Ramos (cell line): ENCODE measurements around the gene TECPR2.

Experiments used
- in situ Hi-C: fragments of 300-500 bp; cut with MboI; formaldehyde crosslinking; loops from one replicate; pipeline ENCODE4 v1.14.3; 2022; ENCODE audit warnings: low sequenced_read_pairs; ENCODE audit not compliant: unreplicated experiment

The TECPR2 gene

DNA sequence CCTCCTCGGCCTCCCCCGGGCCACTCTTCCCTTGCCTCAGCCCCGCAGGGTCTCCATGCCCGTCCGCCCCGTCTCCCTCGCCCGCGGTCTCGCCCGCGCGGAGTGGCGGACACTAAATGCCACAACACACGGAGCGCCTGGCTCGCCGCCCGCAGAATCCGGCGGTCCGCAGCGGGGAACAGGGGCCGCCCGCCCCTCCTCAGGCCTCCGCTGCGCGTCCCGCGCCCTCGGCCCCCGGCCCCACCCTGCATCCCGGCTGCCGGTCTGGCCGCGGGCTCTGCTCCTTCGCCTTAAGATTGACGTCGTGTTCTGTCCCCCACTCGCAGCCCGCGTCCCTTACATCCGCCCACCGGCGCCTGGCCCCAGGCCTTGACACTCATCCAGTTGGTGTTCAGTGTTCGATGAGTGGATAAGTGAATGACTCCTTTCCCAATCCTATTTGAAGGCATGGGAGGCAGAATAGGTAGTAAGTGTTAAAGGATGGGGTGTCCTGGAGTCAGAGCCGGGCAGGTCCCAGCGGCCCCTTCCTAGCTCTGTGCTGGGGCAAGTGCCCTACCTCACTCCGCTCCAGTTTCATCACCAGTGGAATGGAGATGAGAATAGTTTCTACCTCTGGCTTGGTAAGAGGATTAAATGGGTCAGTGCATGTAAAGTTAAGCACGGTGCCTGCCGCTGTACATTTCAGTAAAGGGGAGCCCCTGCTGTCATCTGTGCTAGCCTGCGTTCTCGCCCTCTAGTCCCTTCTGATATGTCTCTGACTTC, 622 bp downstream of the TECPR2 start:
- in situ Hi-C loops = no loop called here

DNA sequence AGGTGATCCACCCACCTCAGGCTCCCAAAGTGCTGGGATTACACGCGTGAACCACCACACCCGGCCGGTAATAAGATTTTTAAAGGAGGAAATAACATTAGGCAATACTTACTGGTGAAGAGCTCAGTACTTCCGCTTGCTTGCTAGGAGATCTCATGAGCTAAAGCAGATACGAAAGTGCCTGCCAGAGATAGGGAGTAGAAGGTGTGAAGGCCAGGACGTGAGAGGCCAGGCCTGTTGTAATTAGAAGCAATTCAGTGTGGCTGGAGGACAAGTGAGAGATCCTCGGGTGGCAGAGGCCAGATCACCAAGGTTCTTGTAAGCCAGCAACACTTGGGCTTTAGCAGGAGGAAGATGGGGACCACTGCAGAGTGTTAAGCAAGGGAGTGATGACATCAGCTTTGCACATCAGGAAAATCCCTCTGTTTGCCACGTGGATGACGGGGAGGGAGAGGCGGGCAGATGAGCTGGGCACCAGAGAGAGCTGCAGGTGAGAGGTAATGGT, 7.6 kb downstream of the TECPR2 start:
- in situ Hi-C loops = no loop called here

DNA sequence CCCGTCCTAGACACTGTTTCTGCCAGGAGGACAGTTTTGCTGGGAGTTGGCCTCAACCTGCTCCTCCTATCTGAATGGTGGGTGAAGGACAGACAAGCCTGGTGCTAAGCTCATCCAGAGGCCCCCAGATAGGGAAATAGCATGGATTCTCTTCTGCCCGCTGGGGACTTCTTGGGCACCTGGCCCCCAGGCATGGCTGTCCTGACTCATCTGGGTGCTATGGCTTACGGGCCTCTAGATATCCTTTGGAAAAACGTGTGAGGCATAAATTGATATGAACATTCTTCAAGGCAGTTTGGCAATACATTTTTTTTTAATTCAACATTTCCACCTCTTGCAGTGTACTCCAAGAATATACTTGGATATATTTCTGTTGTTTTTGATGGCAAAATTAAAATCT, 8.6 kb downstream of the TECPR2 start:
- in situ Hi-C loops = no loop called here

DNA sequence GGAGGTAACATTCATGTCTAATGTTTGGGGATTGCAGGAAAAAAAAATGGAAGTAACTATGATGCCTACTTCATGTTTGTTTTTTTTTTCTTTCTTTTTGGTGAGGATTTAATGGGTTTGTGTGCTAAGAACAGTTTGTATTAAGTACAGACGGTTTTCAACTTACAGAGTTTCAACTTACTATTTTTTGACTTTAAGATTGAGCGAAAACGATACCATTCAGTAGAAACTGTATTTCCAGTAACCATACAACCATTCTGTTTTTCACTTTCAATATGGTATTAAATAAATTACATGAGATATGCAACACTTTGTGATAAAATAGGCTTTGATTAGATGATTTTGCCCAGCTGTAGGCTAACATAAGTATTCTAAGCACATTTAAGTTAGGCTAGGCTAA, 10.4 kb downstream of the TECPR2 start:
- in situ Hi-C loops = no loop called here

DNA sequence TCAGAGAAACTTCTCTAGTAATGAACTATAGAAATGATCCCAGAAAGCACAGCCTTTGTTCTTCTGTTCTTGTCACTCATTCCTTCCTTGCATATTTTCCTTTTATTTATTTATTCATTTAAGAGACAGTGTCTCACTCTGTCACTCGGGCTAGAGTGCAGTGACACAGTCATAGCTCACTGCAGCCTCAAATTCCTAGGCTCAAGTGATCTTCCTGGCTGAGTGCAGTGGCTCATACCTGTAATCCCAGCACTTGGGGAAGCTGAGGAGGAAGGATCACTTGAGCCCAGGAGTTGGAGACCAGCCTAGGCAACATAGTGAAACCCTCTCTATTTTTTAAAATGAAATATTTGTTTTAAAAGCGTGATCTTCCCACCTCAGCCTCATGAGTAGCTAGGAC, 11.5 kb downstream of the TECPR2 start:
- in situ Hi-C loops = no loop called here

DNA sequence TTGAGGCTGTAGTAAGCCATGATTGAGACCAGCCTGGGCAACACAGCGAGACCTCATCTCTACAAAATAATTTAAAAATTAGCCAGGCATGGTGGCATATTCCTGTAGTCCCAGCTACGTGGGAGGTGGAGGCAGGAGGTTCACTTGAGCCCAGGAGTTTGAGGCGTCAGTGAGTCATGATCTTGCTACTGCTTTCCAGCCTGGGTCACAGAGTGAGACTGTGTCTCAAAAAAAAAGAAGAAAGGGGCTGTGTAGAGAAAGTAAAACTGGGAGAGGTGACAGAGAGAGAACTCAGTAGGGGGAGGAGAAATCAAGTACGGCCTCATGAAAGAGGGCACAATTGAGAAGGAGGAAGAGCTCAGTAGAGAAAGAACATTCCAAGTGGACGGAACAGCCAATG, 12.4 kb downstream of the TECPR2 start:
- in situ Hi-C loops = no loop called here

DNA sequence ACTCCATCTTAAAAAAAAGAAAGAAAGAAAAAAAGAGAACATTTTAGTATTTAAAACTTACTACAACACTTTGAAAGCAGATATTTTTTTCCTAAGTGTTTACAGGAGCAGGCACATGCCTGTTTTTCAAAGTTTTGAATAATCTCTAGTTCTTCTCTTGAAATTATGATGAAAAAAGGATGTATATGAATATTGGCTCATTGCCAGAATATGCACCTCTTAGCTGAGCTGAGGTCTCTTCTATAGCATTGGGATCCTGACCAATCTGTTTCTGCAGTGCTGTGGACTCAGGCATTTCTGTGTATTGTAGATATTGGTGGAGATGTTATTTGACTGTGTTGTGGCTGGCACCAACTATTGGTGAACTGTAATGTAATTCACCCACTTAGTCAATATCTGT, 15.0 kb downstream of the TECPR2 start:
- in situ Hi-C loops = no loop called here

DNA sequence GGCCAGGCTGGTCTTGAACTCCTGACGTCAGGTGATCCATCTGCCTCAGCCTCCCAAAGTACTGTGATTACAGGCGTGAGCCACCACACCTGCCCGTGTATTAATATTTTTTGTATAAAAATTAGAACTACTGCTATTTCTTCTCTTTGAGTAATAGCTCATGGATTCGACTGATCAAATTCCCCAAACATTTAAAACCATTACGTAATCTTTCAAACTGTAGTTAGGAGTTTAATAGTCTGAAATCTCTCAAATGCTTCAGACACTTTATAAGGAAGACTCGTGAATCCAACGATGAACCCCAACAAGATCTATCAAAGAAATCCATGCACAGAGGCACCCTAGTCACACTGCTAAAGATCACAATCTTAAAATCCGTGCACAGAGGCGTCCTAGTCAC, 16.1 kb downstream of the TECPR2 start:
- in situ Hi-C loops = no loop called here

DNA sequence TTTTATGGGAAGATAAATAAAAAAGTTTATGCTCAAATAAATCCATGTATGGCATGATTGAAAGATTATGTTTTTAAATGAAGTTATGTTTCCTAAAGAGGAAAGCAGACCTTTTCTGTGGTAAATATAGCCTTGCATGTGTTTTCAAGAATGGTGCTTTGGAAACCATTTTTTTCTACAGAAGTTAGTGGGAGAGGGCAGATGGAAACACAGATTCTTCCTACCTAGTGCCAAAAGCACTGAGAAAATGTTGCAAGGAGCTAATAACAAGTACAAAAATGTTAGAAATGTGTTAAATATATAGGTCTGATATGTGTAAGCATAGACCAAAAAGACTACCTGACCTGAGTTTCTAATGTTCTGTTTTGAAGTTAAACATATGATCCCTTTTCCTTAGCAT, 24.3 kb downstream of the TECPR2 start:
- in situ Hi-C loops = no loop called here

DNA sequence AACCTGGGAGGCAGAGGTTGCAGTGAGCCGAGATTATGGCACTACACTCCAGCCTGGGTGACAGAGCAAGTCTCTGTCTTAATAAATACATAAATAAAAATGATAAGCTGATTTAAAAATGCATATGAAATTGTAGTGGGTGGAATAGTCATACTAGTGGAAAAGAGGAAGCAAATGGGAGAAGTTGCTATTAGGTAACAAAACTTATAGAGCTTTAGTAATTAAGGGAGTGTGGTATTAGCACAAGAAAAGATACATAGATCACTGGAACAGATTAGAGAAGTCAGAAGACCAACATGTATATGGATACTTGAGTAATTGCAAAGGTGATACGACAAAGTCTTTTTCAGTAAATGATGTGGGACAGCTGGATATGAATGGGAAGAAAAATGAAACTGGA, 26.5 kb downstream of the TECPR2 start:
- in situ Hi-C loops = no loop called here

DNA sequence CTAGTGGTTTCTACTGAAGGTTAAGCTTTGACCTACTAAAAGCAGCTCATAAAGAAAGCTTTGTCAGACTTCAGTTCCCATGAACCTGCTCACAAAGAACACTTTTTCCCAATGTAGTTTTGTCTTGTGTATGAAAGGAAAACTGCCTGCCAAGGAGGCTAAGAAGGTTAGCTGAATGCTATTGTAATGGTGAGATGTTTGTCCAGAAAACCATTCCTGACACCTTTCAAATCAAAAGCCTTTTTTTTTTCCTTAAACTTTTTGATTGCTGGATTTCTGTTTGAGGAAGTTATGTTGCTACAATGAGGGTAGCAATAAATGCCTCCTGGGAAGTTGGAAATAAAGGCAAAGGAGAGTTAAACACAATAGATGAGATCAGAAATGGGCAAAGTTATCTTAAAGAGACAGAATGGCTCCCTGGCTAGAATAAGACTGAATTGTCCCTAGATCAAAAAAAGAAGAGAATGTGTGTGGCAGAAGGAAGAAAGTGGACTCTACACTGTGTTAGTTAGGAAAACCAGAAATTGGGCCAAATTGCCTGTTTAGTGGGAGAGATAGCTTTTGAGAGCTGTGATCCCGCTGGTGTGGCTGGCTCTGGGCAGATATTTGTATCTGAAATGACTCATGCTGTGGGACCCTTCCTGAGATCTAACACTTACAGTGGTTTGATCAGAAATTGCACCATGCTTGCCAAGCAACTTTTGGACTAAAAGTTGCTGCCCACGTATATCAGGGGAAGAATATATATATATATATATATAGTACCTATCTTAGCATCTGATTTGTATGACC, 27.5 kb downstream of the TECPR2 start:
- in situ Hi-C loops = no loop called here

DNA sequence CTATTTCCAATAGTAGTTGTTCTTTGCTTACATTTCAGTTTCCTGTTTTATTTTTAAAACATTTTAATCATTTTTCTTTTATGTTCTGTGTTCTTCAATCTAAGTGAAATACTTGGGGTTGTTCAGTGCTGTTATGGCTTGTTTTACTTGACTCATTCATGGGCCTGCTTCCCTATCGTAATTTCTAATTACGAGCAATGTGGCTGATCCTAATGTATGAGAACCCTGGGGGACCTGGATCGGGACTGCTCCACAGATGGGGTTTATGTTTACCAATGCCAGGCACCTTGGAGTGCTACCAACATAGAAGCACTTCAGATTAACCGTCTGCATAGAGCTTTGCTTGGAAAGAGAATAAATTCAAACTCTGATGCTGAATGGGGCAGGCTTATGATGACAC, 29.8 kb downstream of the TECPR2 start:
- in situ Hi-C loops = no loop called here

DNA sequence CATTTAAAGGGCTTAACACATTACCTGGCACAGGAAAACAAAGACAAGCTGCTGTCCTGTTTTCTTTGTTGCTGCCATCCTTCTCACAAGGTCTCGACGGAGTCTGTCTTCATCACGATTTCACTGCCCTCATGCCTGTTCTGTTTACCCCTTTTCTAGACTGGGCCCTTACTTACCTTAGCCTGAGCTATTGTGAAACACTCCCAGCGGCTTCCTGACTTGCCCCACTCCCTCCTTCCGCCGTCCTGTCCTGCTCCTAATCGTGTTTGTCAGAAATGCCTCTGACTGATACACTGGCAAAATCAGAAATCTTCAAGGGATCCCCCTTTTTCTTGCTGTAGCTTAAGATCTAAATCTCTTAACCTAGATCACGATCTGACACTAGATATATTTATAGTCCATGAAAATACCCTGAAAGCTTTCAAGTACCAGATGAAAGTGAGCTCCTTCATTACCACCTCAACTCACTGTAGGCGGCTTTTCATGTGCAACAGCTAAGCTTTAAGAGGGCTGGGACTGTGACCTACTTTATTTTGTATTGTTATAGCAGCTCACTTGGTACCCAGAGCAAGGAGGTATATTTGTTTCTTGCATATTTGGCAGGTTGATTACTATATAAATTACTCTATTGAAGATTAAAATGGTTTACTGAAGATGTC, 32.1 kb downstream of the TECPR2 start:
- in situ Hi-C loops = no loop called here

DNA sequence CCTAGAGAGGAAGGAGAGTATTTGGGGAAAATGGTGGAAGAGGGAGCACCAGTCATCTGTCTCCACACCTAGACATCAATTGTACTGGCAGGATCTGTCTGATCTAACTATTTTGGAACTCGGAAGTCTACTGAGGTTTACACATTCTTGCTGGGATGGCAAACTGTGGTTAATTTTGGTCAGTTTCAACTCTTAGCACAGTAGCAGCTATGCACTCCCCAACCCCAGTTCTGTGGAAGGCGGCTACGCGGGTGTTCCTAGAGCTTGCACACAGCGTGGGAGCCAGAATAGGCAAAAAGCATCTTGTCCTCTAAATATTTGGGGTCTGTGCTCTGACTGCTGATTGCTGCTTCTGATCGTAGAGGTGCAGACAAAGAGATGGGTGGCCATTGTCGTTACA, 33.8 kb downstream of the TECPR2 start:
- in situ Hi-C loops = no loop called here

DNA sequence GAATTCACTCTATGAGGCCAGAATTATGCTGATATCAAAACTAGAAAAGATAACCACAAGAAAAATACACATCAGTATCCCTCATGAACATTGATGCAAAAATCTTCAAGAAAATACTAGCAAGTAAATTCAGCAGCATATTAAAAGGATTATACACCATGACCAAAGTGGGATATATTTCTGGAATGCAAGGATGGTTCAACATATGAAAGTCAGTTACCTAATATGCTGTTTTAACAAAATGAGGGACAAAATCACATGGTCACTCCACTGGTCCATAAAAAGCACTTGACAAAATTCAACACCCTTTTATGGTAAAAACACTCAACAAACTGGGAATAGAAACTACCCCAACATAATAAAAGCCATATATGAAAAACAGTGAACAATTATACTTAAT, 40.3 kb downstream of the TECPR2 start:
- in situ Hi-C loops = no loop called here

DNA sequence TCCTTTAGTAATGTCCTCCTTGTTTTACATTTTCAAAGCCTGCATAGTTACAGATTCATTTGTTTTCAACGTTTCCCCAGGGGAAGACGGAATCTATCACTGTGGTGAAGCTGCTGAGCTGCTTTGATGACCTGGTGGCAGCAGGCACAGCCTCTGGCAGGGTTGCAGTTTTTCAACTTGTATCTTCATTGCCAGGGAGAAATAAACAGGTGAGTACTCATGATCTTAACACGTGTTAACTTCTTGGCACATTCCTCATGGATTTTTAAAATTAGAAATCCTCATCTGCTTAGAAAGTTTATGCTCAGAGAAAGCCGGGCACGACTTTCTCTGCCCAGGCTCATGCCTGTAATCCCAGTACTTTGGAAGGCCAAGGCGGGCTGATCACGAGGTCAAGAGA, 44.5 kb downstream of the TECPR2 start:
- in situ Hi-C loops = no loop called here

DNA sequence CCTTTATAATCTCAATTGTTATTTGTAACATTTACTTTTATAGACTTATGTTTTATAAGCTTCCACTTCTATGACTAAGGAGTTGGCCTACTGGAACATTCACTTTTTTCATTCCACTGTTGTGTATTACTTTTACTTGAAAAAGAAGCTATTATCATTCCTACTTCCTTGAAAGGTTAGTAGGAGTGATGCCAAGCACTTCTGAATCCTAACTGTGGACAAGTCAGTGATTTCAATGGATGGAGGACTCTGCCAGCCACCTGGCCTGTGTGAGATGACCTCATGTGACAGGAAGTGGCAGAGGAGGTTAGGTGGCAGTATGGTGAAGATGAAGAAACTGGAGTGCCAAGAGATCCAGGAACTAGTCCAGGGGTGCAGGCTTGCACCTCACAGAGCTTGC, 46.0 kb downstream of the TECPR2 start:
- in situ Hi-C loops = no loop called here

DNA sequence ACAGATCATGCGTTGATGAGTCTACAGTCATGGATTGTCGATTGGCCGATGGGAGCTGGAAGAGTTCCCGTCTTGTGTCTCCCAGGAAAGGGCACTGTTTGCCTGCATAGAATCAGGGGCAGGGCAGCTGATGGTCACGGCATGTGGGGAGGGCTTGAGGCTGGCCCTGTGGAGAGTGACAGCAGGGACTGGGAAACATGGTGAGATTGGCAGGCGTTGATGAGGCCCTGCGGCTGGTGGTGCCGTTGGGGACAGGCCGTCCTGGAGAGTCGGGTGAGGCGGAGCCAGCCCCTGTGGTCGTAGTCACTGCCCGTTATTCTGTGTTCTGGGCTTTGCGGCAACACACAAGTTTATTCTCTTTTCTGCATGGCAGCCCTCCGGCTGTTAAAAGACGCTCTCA, 52.9 kb downstream of the TECPR2 start:
- in situ Hi-C loops = no loop called here

DNA sequence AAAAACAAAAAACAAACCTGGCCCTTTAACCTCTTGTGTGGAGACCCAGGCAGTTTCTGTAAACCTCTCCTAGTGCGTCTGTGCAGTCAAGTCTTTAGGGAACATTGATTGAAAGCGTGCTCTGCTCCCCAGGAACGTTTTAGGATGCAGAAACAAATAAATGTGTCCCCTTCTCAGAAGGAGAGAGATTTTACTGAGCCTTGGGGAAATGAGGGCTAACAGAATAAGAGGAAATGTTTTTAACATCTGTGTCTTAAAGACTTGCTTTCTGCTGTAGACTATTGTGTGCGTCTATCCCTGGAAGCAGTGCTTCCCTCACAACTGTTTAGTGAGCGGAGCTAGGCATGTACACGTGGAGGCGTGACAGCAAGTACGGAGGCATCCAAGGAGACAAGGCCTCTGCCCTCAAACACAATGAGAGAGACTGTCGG, 54.3 kb downstream of the TECPR2 start:
- in situ Hi-C loops = no loop called here

DNA sequence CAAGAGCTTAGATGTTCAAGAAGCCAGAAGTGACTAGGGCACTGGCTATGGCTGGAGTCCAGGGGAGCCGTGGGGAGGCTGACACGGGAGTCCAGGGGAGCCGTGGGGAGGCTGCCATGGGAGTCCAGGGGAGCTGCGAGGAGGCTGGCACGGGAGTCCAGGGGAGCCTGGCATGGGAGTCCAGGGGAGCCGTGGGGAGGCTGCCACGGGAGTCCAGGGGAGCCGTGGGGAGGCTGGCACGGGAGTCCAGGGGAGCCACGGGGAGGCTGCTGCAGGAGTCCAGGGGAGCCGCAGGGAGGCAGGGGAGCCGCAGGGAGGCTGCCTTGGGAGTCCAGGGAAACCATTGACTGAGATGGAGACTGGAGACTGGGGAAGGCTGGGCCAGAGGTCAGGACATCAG, 54.9 kb downstream of the TECPR2 start:
- in situ Hi-C loops = no loop called here

DNA sequence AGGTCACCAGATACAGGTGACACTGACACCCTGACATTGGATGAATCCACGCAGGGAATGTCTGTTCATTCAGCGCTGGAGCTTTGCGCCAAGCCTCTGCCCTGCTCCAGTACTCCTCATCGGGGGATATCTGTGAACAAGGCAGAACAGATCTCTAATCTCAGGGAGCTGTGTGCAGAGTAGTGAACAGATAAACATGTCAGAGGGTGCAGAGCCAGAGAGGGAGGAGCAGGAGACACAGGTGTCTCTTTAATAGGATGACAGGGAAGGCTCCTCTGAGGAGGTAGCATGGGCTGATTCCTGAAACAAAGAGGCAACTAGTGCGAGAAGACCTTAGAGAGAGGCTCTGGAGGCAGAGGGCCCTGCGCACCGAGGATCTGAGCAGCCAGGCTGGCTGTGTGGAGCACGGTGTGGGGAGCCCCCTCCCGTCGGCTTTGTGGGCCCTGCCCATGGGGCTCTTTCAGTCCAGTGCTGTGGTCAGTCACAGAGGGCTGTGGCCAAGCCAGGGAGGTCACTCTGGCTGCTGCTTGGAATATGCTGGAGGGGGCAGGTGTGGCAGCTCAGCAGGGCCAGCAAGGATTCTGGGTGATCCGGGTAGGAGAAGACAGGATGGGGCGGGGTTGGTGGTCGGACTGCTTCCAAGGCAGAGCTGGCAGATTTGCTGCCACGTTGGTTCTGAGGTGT, 55.6 kb downstream of the TECPR2 start:
- in situ Hi-C loops = no loop called here
